GM12874 (cell line): Measurements from ENCODE around the gene SPTAN1.

Experiments used
- CTCF ChIP-seq: IDR thresholded peaks from 2 replicates; pipeline ENCODE4 v1.5.1; 2011; ENCODE audit warnings: low read depth, mild to moderate bottlenecking, control low read depth, low read length, moderate library complexity; ENCODE audit not compliant: insufficient read depth

The SPTAN1 gene

GRCh38 chr9:128555180-128555721 lies 2.9 kb downstream of the SPTAN1 start:
- TF ChIP-seq CTCF: no peak

- TF ChIP-seq CTCF: no peak
Observed at GRCh38 chr9:128556276-128556675, 3.9 kb downstream of the SPTAN1 start.

- no peak for TF ChIP-seq CTCF
Observed at GRCh38 chr9:128556926-128557634, 4.7 kb downstream of the SPTAN1 start.

- TF ChIP-seq CTCF: no peak
Observed at GRCh38 chr9:128558431-128559310, 6.3 kb downstream of the SPTAN1 start.

- no peak for TF ChIP-seq CTCF
Observed at GRCh38 chr9:128565578-128565977, 13.2 kb downstream of the SPTAN1 start.

- no peak for TF ChIP-seq CTCF
Observed at GRCh38 chr9:128568470-128569078, 16.2 kb downstream of the SPTAN1 start.

- no peak for TF ChIP-seq CTCF
Observed at GRCh38 chr9:128575469-128575868, 23.1 kb downstream of the SPTAN1 start.
